Stimulated activated CD8-positive, alpha-beta memory T cell treated with anti-CD3 and anti-CD28 coated beads, Interleukin-7, amount 100 ng/mL, for 4 hours (primary cell): ENCODE data around the gene INSYN1.

Experiments
- DNase-seq, 2 donors: peaks; one replicate each; pipeline ENCODE4 v3.0.0-alpha.2; 2020; ENCODE audit warnings: low read depth in 2 of 2

Gene INSYN1

DNA sequence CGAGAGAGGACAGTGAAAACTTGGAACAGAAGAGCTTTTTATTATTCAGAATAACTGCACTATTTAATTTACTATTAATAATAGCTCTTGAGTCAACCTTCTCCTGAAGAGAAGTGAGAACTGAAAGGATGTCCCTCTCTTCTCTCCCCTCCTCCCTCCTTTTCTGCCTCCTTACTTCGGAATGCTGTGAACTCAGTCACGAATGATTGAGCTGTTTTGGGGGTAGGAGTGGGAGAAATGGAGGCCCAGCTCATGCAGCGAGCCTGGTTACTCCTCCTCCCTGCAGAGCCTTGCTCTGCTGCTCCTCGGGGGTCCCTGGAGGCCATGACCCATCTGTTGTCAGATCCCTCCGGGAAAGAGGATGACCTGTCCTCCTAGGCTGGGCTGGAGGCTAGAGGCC is 20.3 kb upstream of the INSYN1 start:
- DNase-seq, result no peak

DNA sequence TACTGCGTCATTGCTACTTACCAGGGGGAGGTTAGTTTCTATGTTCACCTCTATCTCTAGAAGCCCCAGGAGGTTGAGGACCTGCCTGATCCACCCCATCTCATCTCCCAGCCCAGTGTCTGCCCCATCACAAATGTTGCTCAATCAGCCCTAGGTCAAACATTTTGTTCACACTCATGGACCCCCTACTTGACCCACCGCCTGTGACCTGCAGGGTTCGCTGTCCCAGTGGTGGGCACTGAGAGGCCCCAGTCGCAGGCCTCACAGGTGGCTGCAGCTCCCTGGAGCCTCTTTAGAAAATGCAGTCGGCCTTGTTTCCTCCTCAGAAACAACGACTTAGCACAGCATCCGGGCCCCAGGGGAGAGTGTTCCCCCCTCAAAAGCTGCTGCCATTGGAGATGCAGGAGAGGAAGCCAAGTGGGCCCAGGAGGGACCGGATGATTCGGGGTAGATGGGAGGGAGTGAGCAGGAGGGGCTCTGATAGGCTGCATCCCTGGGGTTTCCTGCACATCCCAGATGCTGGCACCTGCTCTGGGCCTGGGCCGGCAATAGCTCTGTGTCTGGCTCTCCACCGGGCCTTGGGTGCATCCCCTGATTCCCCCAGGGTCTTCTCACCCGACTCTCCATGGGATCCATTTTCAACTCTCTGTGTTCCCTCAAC is 18.4 kb upstream of the INSYN1 start:
- no peak for DNase-seq

DNA sequence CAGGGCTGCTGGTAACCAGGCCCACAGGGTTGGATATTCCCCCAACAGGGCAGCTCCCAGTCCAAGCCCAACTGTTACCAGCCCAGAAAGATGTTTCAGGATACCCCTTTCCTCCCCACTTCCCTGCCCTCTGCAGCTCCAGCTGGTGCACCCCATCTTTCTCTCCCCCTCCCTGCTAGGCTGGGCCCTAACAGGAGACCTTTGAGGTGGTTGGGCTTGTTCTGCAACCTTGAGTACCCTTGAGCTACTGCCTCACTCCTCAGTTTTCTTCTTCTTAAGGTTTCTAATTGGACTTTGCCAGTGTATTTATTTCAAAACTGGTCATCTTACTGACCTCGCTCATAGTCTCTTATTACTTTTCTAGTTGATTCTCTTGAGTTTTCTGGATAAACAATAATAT is 16.9 kb upstream of the INSYN1 start:
- DNase-seq, result no peak

DNA sequence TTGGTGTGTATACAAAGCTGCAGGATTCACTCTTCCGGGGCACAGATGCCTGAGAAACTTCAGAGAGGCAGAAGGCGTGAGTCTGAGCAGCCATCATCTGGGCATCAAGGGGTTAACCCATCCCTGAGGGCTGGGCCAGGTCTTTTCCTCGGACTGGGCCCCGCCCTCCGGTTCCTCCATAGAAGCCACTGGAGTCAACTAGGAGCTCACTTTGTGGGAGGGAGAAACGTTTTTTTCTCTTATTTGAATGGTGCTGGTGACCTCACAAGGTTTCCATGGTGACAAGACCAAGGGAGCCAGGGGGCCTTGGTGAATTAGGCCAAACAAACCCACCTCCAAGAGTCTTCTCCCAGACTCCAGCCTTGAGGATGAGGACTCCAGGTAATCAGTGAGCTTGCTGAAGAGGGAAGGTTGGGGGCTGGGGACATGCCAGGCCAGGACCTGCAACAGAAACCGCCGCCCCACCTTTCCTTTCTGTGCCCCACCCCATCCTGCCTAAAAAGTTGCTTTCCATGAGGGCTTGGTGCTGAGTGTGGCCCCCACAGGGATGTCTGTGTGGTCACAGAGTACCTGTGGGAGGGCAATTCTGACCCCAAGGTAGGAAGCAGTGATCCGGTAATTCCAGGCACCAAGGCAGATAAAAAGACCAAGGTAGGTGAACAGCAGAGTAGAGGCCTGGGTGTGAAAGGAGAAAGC is 14.8 kb upstream of the INSYN1 start:
- no peak for DNase-seq

DNA sequence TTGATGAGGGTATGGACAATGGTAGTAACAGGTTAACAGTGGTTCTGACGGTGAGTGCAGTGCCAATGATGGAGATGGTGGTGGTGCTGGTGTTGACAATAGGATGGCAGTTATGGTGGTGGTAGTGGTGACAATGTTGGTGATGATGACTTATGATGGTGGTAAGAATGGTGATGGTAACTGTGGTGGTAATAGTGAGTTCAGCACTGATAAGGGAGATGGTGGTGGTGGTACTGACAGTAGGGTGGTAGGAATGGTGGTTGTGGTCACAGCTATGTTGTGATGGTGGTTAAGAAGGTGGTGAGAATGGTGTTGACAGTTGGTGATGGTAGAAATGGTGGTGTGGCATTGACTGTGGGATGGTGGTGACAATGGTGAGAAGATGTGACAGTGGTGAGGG is 13.4 kb upstream of the INSYN1 start:
- DNase-seq, result no peak

DNA sequence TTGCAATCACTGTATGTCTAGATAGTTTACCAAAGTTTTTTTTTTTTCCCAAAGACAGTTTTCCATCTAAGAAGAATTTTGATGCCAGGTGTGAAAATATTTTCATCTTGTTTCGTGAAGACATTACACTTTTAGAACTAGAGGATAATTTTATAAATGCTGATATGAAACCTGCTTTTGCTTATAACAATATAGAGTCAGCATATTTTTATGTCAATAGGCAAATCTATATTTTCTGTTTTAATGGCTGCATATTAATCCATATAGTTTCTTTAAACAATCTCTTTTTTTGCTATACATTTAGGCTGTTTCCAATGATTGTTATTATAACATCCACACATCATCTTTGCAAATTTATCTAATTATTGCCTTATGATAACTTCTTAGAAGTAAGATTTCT is 12.6 kb upstream of the INSYN1 start:
- no peak for DNase-seq

DNA sequence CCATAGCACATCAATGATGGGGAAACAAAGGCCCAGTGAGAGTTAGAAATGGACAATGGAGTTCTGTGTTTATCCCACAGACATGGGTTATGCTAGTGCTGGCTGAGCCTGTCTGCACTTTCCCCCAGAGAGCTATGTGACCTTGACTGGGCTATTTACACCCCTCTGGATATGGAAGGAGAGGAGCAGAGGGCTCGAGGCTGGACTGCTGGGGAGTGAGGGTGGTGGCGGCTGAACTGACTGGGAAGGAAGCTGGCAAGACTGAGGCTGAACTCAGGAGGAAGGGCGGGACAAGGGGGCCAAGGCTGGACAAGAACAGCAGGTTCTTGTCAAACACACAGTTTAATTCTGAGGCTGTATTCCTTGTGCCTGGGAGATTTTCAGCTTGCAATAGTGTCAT is 10.8 kb upstream of the INSYN1 start:
- DNase-seq, result no peak

DNA sequence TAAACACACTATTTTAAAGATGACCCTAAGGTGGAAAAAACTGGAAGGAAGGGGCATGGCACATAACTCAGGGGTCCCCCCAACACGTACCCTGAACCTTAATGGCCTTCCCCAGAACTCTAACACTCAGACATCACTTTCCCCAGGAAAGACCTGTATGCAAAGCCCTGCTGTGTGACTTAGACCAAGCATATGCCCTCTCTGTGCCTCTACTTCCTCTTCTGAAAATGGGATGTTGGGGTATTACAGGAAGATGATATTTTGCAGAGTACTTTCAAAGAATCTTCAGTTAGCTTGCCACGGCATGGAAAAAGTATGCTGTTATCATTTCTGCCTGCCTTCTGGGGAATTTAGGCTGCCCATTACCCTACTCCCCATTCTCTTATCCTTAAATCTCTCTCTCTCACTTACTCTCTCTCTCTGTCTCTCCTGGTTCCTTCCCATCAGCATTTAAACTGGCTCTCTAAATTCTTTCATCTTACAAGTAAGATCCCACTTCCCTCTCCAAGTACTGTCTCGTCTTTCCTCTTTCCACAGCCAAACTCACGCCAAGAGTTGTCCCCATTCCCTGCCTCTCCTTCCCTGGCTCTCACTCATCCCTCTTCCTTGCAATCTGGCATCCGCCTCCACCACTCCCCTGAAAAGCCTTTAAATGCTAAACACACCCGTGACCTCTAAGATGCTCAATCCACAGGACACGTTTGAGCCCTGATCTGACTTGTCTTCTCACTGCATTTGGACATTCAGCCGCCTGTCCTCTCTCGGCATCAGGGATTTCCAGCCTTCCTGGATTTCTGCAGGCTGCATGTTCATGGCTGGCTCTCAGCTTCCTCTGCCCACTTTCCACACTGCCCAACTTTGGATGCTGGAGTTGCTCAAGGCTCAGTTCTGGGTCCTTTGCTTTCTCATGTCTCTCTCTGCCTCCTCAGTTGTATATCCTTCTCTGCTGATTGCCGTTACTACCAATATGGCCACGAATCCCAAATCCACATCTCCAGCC is 7.5 kb upstream of the INSYN1 start:
- no peak for DNase-seq

DNA sequence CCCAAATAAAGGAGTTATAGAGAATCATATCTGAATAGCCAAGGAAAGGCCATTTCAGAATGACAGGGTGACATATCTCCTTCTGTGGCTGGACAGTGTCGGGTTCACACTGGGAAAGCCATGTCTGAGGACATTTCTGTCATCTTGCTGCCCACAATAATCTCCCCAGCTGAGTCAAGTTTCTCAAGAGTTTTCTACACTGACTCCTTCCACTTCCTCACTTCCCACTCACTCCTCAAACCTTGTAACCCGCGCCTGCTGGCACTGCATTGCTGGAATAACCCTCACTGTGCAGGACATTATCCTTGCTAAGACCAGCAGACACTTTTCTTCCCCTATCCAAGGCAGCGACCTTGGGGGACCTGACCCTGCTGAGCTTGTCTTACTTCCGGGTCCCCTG is 5.3 kb upstream of the INSYN1 start:
- no peak for DNase-seq

DNA sequence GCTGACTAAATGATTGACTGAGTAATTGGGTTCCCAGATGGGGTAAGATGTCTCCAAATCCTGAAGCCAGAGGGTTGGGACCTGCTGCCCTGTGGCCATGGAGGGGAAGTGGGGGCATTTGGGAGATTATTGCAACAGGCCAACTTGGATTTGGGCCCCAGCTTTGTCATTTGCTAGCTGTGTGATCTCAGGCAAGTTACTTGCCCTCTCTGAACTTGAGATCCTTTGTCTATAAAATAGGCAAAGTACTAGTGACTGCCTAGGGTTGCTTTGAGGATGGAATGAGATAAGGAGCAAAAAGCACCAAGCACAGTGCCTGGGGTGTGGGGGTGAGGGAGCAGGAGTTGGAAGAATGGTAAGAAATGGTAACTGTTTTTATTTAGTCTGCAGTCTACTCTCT is 4.4 kb upstream of the INSYN1 start:
- DNase-seq, result no peak

DNA sequence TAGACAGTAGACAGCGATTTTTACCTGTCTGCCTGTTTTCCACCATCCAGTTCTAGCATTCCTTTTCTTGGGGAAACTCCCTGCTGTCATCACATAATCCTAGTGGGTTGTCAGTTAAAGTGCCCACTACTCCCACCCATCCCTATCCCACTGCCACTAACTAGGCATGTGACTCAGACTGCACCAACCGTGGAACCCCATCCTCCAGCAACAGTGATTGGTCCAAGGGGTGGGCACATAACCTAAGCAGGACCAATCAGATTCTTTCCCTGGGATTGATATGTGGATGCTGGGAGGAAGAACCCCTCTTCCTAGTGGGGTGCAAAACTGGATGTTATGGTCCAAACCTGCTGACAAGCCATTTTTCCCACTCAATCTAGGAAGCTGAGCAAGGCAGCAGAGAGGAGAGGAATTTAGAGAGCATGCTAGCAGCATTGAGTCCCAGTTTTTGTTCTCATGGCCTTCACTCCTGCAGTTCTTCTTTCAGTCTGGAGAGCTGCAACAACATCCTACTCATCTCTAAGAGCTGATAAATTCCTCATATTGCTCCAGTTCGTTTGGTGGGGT is 3.9 kb upstream of the INSYN1 start:
- DNase-seq, result no peak

DNA sequence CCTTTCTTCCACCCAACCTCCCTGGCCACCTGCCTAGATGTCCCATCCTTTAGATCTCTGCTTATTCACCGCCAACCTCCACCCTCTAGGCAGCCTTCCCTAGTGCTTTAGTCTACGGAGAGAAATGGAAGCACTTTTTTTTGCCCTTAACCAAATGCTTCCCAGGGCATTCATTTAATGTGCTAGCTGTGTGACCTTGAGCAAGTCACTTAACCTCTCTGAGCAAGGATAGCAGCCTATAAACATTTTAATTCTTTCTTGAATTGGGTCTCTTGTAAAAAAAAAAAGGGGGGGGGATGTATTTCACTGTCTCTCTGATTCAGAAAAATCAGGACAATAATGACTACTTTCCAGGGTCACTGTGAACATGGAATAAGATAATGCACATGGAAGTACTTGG is 3.2 kb upstream of the INSYN1 start:
- DNase-seq, result no peak

DNA sequence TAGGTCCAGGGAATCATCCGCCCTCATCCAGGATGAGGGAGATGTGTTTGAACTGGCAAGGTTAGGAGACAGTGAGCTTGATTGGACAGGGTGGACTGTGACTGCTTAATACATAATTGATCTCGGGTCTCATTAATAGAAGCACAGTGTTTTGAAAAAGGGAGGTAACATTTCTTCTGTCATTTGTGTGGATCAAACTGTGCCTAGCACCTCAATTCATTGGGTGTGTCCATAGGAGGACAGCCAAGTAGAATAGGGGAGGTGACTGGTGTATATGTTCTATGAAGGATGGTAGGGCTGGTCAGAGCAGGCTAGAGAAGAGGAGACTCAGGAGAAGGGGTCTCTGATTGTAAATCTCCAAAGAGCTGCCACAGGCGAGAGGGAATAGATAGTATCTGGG is 2.8 kb upstream of the INSYN1 start:
- DNase-seq, result no peak

DNA sequence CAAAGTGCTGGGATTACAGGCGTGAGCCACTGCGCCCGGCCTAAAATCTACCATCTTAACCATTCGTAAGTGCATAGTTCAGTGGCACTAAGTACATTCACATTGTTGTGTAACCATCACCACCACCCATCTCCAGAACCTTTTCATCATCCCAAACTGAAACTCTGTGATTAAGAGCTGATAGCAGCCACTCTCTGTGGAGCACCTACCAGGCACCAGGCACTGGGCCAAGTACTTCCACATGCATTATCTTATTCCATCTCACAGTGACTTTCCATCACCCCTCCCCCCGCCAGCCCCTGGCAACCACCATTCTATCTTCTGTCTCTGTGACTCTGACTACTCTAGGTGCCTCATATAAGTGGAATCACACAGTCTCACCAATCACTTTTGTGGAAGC is 2.3 kb upstream of the INSYN1 start:
- no peak for DNase-seq

DNA sequence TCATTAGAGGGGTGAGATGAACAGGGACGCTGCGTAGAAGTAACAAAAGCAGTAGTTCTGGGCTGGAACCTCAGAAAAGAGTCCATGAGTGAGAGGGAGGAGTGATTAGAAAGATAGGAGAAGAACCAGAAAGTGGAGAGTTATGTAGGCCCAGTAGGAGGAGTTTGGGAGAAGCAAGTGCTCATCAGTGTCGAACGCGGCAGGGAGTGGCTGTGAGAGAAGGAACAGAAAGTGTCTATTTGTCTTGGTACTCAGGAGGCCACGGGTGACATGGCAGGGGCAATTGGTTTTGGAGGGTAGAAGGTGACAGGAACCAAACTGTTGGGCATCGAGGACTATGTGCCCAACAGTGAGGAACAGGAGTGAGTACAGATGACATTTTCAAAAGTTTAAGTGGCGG is 1.3 kb upstream of the INSYN1 start:
- DNase-seq, result no peak

DNA sequence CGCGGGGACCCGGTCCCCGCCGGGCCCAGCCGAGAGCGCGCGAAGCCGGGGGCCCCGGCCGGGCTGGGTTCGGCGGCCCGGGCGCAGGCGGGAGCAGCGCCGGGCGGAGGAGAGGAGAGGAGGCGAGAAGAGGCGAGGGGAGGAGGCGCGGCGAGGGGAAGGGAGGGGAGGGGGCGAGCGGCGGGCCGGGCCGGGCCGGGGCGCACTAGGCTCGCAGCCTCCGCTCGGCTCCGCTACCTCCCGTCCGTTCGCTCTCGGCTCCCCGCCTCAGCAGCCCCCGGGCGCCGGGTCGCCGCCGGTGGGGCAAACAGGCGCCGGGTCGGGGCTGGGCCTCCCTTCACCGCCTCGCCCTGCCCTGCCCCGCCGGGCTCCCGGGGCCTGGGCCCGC is 351 bp downstream of the INSYN1 start:
- DNase-seq, result no peak

DNA sequence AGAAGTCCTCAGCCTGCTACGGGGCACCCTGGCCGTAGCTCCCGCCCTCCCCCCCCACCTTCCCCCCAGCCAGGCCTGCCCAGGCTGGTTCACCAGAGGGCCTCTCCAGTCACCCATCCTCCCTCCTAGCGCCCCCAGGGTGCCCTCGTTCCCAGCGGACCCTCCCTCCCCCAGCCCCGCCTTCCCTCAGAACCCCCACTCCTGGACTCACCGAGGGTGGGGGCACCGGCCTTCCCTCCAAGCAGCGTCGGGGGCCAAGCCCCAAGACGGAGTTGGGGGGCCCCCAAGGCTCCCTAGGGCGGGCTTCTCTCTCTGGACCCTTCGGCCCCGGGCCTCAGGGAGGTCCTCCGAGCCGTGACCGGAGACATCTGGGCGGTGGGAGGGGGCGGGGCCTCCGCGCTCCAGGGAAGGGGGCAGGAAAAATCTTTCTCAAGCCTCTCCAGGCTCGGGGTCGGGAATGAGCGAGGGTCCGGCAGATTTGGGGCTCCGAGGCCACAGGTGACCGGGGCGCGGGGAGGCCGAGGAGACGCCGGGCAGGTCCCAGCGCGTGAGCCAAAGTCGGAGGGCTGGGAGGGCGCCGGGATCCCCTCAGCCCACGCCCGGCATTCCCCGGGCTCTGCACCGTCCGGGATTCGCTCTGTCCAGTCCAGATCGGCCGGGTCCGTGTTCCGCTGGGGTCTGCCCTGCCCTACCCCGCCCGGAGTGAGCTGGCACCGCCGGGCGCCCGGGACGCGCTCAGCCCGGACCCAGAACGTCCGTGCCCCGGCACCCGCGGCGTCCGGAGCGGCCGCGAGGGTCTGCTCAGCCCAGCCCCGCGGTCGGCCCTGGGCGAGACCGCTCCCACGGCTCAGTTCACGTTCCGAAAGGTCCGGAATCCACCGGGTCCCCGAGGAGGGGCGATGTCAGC is 999 bp downstream of the INSYN1 start:
- no peak for DNase-seq

DNA sequence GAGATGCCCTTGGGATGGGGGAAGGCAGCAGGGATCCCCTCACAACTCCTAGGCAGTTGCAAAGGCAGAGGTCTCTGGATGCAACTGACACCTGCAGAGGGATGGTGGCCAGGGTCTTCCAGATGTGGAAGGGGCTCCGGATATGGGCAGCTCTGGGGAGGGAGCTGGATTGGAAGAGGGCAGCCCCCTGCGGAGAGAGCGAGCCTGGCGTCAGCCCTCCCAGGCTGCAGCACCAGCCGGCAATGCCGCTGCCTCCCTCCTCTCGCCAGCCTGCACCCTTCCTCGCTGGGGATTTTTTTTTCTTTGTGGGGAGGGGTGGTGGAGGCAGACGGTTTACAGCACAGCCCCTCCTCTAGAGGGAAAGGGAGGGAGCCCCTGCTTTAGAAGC is 1.6 kb downstream of the INSYN1 start:
- no peak for DNase-seq

DNA sequence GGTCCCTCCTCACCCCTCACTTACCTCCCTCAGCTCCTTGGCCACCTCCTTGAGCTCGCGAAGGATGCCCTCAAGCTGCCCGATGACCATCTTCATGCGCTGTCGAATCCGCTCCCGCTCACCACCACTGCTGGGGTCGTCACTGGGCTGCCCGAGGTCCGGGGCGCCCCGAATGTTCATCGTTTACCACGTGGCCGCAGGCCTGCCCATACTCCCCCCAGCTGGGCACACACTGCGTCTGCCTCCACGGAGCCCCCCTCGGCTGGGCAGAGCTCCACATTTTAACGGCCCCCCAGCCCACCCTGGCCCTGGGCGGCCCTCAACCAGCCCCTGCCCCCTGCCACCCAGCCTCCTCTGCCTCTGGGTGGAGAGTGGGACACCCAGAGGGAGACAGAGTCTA is 2.2 kb downstream of the INSYN1 start:
- no peak for DNase-seq

DNA sequence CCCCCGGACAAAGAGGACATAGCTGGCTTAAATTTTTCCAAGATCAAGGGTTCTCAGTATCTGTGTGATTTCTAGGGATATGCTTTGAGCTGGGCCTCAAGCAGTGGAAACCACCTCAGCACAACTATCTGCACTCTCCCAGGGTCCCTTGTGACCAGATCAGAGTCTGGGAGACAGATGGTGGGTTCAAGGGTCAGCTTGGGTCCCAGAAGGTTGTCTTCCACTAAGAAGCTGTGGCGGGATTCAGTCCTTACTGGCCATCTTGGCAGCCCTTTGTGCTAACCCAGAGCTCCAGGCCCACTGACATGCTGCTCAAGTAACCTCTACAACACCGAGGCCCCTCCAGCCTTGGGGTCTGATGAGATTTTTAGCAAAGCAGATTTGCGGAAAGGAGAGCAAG is 2.7 kb downstream of the INSYN1 start:
- no peak for DNase-seq

DNA sequence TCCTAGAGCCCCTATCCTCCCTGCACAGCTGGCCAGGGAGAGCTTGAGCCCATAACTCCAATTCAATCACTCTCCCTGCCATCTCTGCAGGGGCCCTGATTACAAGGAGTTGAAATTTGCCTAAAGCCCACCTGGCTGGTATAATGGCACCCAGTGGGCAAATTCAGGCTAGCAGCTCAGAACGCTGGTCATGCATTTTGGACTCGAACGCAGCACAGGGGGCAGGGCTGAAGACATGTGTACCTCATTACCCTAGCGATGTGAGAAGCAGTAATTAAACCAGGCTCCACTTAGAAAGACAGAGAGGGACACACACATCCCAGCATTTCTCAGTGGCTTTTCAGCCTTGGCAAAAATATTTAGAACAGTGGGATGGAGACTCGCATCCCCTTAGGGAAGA is 3.2 kb downstream of the INSYN1 start:
- DNase-seq, result no peak
